ENCODE results near the gene SLC16A10. TPM values are rescaled to one million over a fixed set of nuclear protein-coding genes. Genes with fewer than 3 reads are reported as not detected.

SLC16A10 gene
- polyA plus RNA-seq, 1 donor (not counting 4 experiments of a cell fraction or from before 2014, with no cell fraction given): not detected

- Histone ChIP-seq H3K4me1 (ENCODE audit: control insufficient read depth, extremely low read depth, insufficient read depth, low read length) (no peaks in the 10 kb centered on the region), H3K36me3 (ENCODE audit: control insufficient read depth in 2 of 2, extremely low read depth in 1 of 2, insufficient read depth in 2 of 2, low read length in 2 of 2) (no peaks in the 10 kb centered on the region), H3K79me2 (ENCODE audit: control insufficient read depth, insufficient read depth, low read length) (no peaks in the 10 kb centered on the region), H3K27me3 (ENCODE audit: control insufficient read depth, extremely low read depth, insufficient read depth, low read length) (peaks cover 19% of the 10 kb centered on the region), H3K9me3 (ENCODE audit: control insufficient read depth, low read depth, low read length) (no peaks in the 10 kb centered on the region), H3K27ac (ENCODE audit: control insufficient read depth, insufficient read depth, low read length) (no peak overlapping the region), H3K4me2 (ENCODE audit: control insufficient read depth, extremely low read depth, insufficient read depth, low read depth, low read length) (no peak overlapping the region), H3K4me3 (ENCODE audit: control insufficient read depth in 2 of 3, extremely low read depth in 1 of 3, insufficient read depth in 2 of 3, low read depth in 1 of 3, low read length in 3 of 3) (no peak overlapping the region), H3K9ac (ENCODE audit: control insufficient read depth, extremely low read depth, insufficient read depth, low read length) (no peak overlapping the region), H3K9me1 (ENCODE audit: control insufficient read depth, extremely low read depth, insufficient read depth, low read length) (no peaks in the 10 kb centered on the region), H2AFZ (ENCODE audit: control insufficient read depth, low read length) (no peak overlapping the region), H4K20me1 (ENCODE audit: control insufficient read depth, extremely low read depth, insufficient read depth, low read length) (no peaks in the 10 kb centered on the region)
- dilution Hi-C loops (cut with MboI; ENCODE audit: extremely low pct_ligation_motif_present, low sequenced_read_pairs): no loop called here
- DNase-seq (ENCODE audit: low read depth, low spot score) (no peak), FAIRE-seq (no peak)
- no peak for TF ChIP-seq CTCF (optimal IDR thresholded peaks at IDR 0.05 in 1 of 3, IDR thresholded peaks at IDR 0.05 in 1 of 3, conservative IDR thresholded peaks at IDR 0.05 in 1 of 3; ENCODE audit: extremely low read depth in 1 of 3, insufficient read depth in 2 of 3, low read length in 3 of 3)
- TF ChIP-seq EZH2 (IDR thresholded peaks at IDR 0.05; ENCODE audit: low read length): no peak
Measured at GRCh38 chr6:111072801-111073360, 14.4 kb upstream of the SLC16A10 start.

- Histone ChIP-seq H4K20me1 (ENCODE audit: control insufficient read depth, extremely low read depth, insufficient read depth, low read length) (no peaks in the 10 kb centered on the region), H3K9me3 (ENCODE audit: control insufficient read depth, low read depth, low read length) (no peaks in the 10 kb centered on the region), H3K27ac (ENCODE audit: control insufficient read depth, insufficient read depth, low read length) (no peak overlapping the region), H3K36me3 (ENCODE audit: control insufficient read depth in 2 of 2, extremely low read depth in 1 of 2, insufficient read depth in 2 of 2, low read length in 2 of 2) (no peaks in the 10 kb centered on the region), H2AFZ (ENCODE audit: control insufficient read depth, low read length) (no peak overlapping the region), H3K4me2 (ENCODE audit: control insufficient read depth, extremely low read depth, insufficient read depth, low read depth, low read length) (no peak overlapping the region), H3K4me3 (ENCODE audit: control insufficient read depth in 2 of 3, extremely low read depth in 1 of 3, insufficient read depth in 2 of 3, low read depth in 1 of 3, low read length in 3 of 3) (no peak overlapping the region), H3K79me2 (ENCODE audit: control insufficient read depth, insufficient read depth, low read length) (no peaks in the 10 kb centered on the region), H3K27me3 (ENCODE audit: control insufficient read depth, extremely low read depth, insufficient read depth, low read length) (peaks cover 17% of the 10 kb centered on the region), H3K9me1 (ENCODE audit: control insufficient read depth, extremely low read depth, insufficient read depth, low read length) (no peaks in the 10 kb centered on the region), H3K9ac (ENCODE audit: control insufficient read depth, extremely low read depth, insufficient read depth, low read length) (no peak overlapping the region), H3K4me1 (ENCODE audit: control insufficient read depth, extremely low read depth, insufficient read depth, low read length) (no peaks in the 10 kb centered on the region)
- DNase-seq (ENCODE audit: low read depth, low spot score) (no peak), FAIRE-seq (no peak)
- TF ChIP-seq CTCF (optimal IDR thresholded peaks at IDR 0.05 in 1 of 3, IDR thresholded peaks at IDR 0.05 in 1 of 3, conservative IDR thresholded peaks at IDR 0.05 in 1 of 3; ENCODE audit: extremely low read depth in 1 of 3, insufficient read depth in 2 of 3, low read length in 3 of 3) (no peak), EZH2 (IDR thresholded peaks at IDR 0.05; ENCODE audit: low read length) (no peak)
- dilution Hi-C loops (cut with MboI; ENCODE audit: extremely low pct_ligation_motif_present, low sequenced_read_pairs): no loop called here
Measured at GRCh38 chr6:111074311-111074710, 13.0 kb upstream of the SLC16A10 start.
